HEK293 (cell line): ENCODE results near the gene SLC2A9.

Experiments
- CTCF ChIA-PET: fragments of 350-600 bp; formaldehyde crosslinking; extraction: SDS; loops from one replicate; lab custom pipeline; 2021; ENCODE audit warnings: antibody characterized with exemption; lab: Yijun Ruan, JAX
- POLR2A ChIA-PET: fragments of 300-600 bp; formaldehyde crosslinking; extraction: SDS; loops from one replicate; lab custom pipeline; 2020; ENCODE audit warnings: antibody characterized with exemption, inconsistent platforms; lab: Yijun Ruan, JAX
- H3K27ac ChIP-seq: fragments of 200-500 bp; sonication (Bioruptor generic); 2 replicates; pipeline ENCODE4 v1.5.1; 2014; ENCODE audit warnings: low read depth, low read length, control low read depth, inconsistent platforms; ENCODE audit errors: extremely low read depth
- H3K36me3 ChIP-seq, 2 experiments: fragments of 200-500 bp in 1 of 2; sonication (Bioruptor generic) in 1 of 2; 1 replicate in 1 of 2; 2 replicates in 1 of 2; pipeline ENCODE4 v1.5.1; 2014 to 2017; ENCODE audit warnings: inconsistent platforms in 2 of 2, low read length in 2 of 2; ENCODE audit not compliant: control insufficient read depth in 2 of 2, insufficient read depth in 1 of 2
- H3K4me1 ChIP-seq: fragments of 200-500 bp; sonication (Bioruptor generic); 2 replicates; pipeline ENCODE4 v1.5.1; 2014; ENCODE audit warnings: mild to moderate bottlenecking, low read length, inconsistent platforms; ENCODE audit not compliant: control insufficient read depth, insufficient read depth
- H3K4me3 ChIP-seq: 2 replicates; pipeline ENCODE4 v1.5.1; 2011; ENCODE audit warnings: low read depth, mild to moderate bottlenecking, control low read depth, low read length, moderate library complexity
- H3K9me3 ChIP-seq: fragments of 200-500 bp; sonication (Bioruptor generic); 2 replicates; pipeline ENCODE4 v1.5.1; 2014; ENCODE audit warnings: low read depth, low read length, inconsistent platforms; ENCODE audit not compliant: control insufficient read depth, insufficient read depth
- BCL11B ChIP-seq: fragments of 450-650 bp; formaldehyde crosslinking; IDR thresholded peaks from 2 replicates; pipeline ENCODE4 v1.5.1; 2016; ENCODE audit warnings: low read depth, missing biosample characterization, missing genetic modification characterization
- GLIS2 ChIP-seq: fragments of 450-650 bp; formaldehyde crosslinking; IDR thresholded peaks from 2 replicates; pipeline ENCODE4 v1.5.1; 2016; ENCODE audit warnings: missing biosample characterization, missing genetic modification characterization
- KLF7 ChIP-seq: fragments of 450-650 bp; formaldehyde crosslinking; IDR thresholded peaks from 2 replicates; pipeline ENCODE4 v1.5.1; 2016; ENCODE audit warnings: missing biosample characterization, missing genetic modification characterization, borderline replicate concordance
- ZBTB10 ChIP-seq: fragments of 450-650 bp; formaldehyde crosslinking; IDR thresholded peaks from 2 replicates; pipeline ENCODE4 v1.5.1; 2016; ENCODE audit warnings: missing biosample characterization, missing genetic modification characterization
- ZBTB26 ChIP-seq: fragments of 450-650 bp; formaldehyde crosslinking; optimal IDR thresholded peaks from 2 replicates; pipeline ENCODE3; 2016; ENCODE audit warnings: missing biosample characterization, mild to moderate bottlenecking, missing genetic modification characterization
- ZBTB49 ChIP-seq: fragments of 450-650 bp; formaldehyde crosslinking; IDR thresholded peaks from 2 replicates; pipeline ENCODE4 v1.5.1; 2016; ENCODE audit warnings: missing biosample characterization, missing genetic modification characterization, low read depth
- ZNF157 ChIP-seq: fragments of 450-650 bp; formaldehyde crosslinking; IDR thresholded peaks from 2 replicates; pipeline ENCODE4 v1.5.1; 2016; ENCODE audit warnings: missing biosample characterization, missing genetic modification characterization
- ZNF169 ChIP-seq: fragments of 450-650 bp; formaldehyde crosslinking; IDR thresholded peaks from 2 replicates; pipeline ENCODE4 v1.5.1; 2016; ENCODE audit warnings: missing biosample characterization, missing genetic modification characterization
- ZNF248 ChIP-seq: fragments of 450-650 bp; formaldehyde crosslinking; IDR thresholded peaks from 2 replicates; pipeline ENCODE4 v1.5.1; 2017; ENCODE audit warnings: missing biosample characterization, missing genetic modification characterization
- ZNF274 ChIP-seq, 2 experiments: fragments of 200-500 bp in 1 of 2; fragments of 450-650 bp in 1 of 2; sonication (Bioruptor generic) in 1 of 2; formaldehyde crosslinking in 1 of 2; IDR thresholded peaks; 2 replicates each; pipeline versions ENCODE4 v1.5.1 to v1.6.1; 2014 to 2016; ENCODE audit warnings: borderline replicate concordance in 1 of 2, inconsistent platforms in 1 of 2, low read length in 1 of 2, missing biosample characterization in 1 of 2, missing genetic modification characterization in 1 of 2
- ZNF404 ChIP-seq: fragments of 450-650 bp; formaldehyde crosslinking; IDR thresholded peaks from 2 replicates; pipeline ENCODE4 v1.5.1; 2017; ENCODE audit warnings: missing biosample characterization, missing genetic modification characterization
- ZNF473 ChIP-seq: fragments of 450-650 bp; formaldehyde crosslinking; IDR thresholded peaks from 2 replicates; pipeline ENCODE4 v1.5.1; 2017; ENCODE audit warnings: missing biosample characterization, missing genetic modification characterization
- ZNF513 ChIP-seq: fragments of 450-650 bp; IDR thresholded peaks from 2 replicates; pipeline ENCODE4 v1.5.1; 2018; ENCODE audit warnings: missing biosample characterization, missing genetic modification characterization
- ZNF560 ChIP-seq: fragments of 450-650 bp; formaldehyde crosslinking; IDR thresholded peaks from 2 replicates; pipeline ENCODE4 v1.5.1; 2017; ENCODE audit warnings: missing biosample characterization, missing genetic modification characterization, borderline replicate concordance
- ZNF561 ChIP-seq: fragments of 450-650 bp; IDR thresholded peaks from 2 replicates; pipeline ENCODE4 v1.5.1; 2018; ENCODE audit warnings: missing biosample characterization, missing genetic modification characterization, borderline replicate concordance
- ZNF629 ChIP-seq: fragments of 450-650 bp; formaldehyde crosslinking; IDR thresholded peaks from 2 replicates; pipeline ENCODE4 v1.5.1; 2017; ENCODE audit warnings: missing biosample characterization, missing genetic modification characterization
- ZNF670 ChIP-seq: fragments of 450-650 bp; formaldehyde crosslinking; IDR thresholded peaks from 2 replicates; pipeline ENCODE4 v1.5.1; 2016; ENCODE audit warnings: missing biosample characterization, missing genetic modification characterization, low read depth
- ZSCAN4 ChIP-seq: fragments of 450-650 bp; formaldehyde crosslinking; IDR thresholded peaks from 2 replicates; pipeline ENCODE4 v1.5.1; 2017; ENCODE audit warnings: missing biosample characterization, missing genetic modification characterization

The SLC2A9 gene

GRCh38 chr4:9859810-9860209, 161.5 kb downstream of the SLC2A9 start:
- Histone ChIP-seq H3K9me3 (no peaks in the 10 kb centered on the region), H3K4me3 (no peak overlapping the region), H3K27ac (no peak overlapping the region), H3K36me3 (no peaks in the 10 kb centered on the region), H3K4me1 (no peaks in the 10 kb centered on the region)
- POLR2A ChIA-PET = no interaction called here
- CTCF ChIA-PET = no interaction called here
- TF ChIP-seq ZNF404 (tag by site-specific recombination) (no peak), ZBTB26 (tag by site-specific recombination) (no peak), ZNF157 (tag by site-specific recombination) (no peak), KLF7 (tag by site-specific recombination) (no peak), ZNF248 (tag by site-specific recombination) (no peak), ZBTB10 (tag by site-specific recombination) (no peak), ZNF513 (tag by site-specific recombination) (no peak), ZNF473 (tag by site-specific recombination) (no peak), ZNF670 (tag by site-specific recombination) (no peak), ZNF560 (tag by site-specific recombination) (no peak), ZNF169 (no peak), ZBTB49 (tag by site-specific recombination) (no peak), BCL11B (tag by site-specific recombination) (no peak), ZNF274 (IDR thresholded peaks at IDR 0.05; ENCODE audit: low read length) (no peak), ZNF274 (tag by site-specific recombination; IDR thresholded peaks at IDR 0.05; ENCODE audit: borderline replicate concordance) (no peak), ZNF629 (tag by site-specific recombination) (no peak), ZSCAN4 (tag by site-specific recombination) (no peak), GLIS2 (tag by site-specific recombination) (no peak), ZNF561 (tag by site-specific recombination) (no peak)
